H1 (cell line): ENCODE measurements around the gene NUP107. TPM values are rescaled to one million over a fixed set of nuclear protein-coding genes. Genes with fewer than 3 reads are reported as not detected.

Experiments used
- CTCF ChIA-PET: fragments of 300-600 bp; sonication (Branson Sonifier 250); formaldehyde crosslinking; loops from one replicate; lab custom pipeline; 2021; ENCODE audit not compliant: partially characterized antibody; lab: Charles Lee
- POLR2A ChIA-PET: fragments of 300-600 bp; sonication (Branson Sonifier 250); formaldehyde crosslinking; loops from one replicate; lab custom pipeline; 2021; ENCODE audit warnings: inconsistent platforms; ENCODE audit not compliant: partially characterized antibody; lab: Charles Lee
- DNase-seq, 2 experiments: peaks; one replicate each; pipeline versions ENCODE4 v3.0.0 to v3.0.0-alpha.2; 2010 to 2022; ENCODE audit warnings: low spot score in 2 of 2, low read depth in 1 of 2, mixed read lengths in 1 of 2
- FAIRE-seq: peaks from 2 replicates; lab custom pipeline; 2011; peaks lifted over from hg19 to GRCh38; lab: Jason Lieb, UNC
- H2AFZ ChIP-seq: 2 replicates; pipeline ENCODE4 v1.8.1; 2012; ENCODE audit warnings: low read length, inconsistent platforms
- H2AK5ac ChIP-seq: 2 replicates; pipeline ENCODE4 v1.6.1; 2013; ENCODE audit warnings: low read depth, low read length
- H2BK120ac ChIP-seq: replicated peaks from 2 replicates; pipeline ENCODE3; 2013; ENCODE audit warnings: low read depth, low read length, inconsistent platforms
- H2BK12ac ChIP-seq: 2 replicates; pipeline ENCODE4 v1.6.1; 2013; ENCODE audit warnings: low read depth, low read length
- H2BK15ac ChIP-seq: 2 replicates; pipeline ENCODE4 v1.6.1; 2013; ENCODE audit warnings: low read length
- H2BK20ac ChIP-seq: 2 replicates; pipeline ENCODE4 v1.6.1; 2013; ENCODE audit warnings: low read length
- H2BK5ac ChIP-seq: 2 replicates; pipeline ENCODE4 v1.6.1; 2013; ENCODE audit warnings: low read depth, low read length
- H3K14ac ChIP-seq: 2 replicates; pipeline ENCODE4 v1.6.1; 2013; ENCODE audit warnings: inconsistent platforms; ENCODE audit not compliant: insufficient read length
- H3K18ac ChIP-seq: 2 replicates; pipeline ENCODE4 v1.6.1; 2013; ENCODE audit warnings: low read length; ENCODE audit errors: extremely low read depth
- H3K23ac ChIP-seq: 2 replicates; pipeline ENCODE4 v1.6.1; 2013; ENCODE audit warnings: inconsistent platforms; ENCODE audit not compliant: insufficient read length
- H3K23me2 ChIP-seq: 2 replicates; pipeline ENCODE4 v1.6.1; 2013; ENCODE audit warnings: low read depth, low read length
- H3K27ac ChIP-seq: 2 replicates; pipeline ENCODE4 v1.6.1; 2011; ENCODE audit warnings: low read depth, low read length, inconsistent platforms
- H3K27me3 ChIP-seq, 4 experiments: replicated peaks in 1 of 4; 1 replicate in 1 of 4; 2 replicates in 3 of 4; pipeline versions ENCODE4 v1.6.1 to v1.8.1; 2011 to 2013; ENCODE audit warnings: low read length in 3 of 4, mild to moderate bottlenecking in 3 of 4, inconsistent platforms in 2 of 4, mixed read lengths in 2 of 4, moderate library complexity in 1 of 4; ENCODE audit not compliant: control insufficient read depth in 3 of 4, insufficient read depth in 3 of 4; ENCODE audit errors: extremely low read depth in 1 of 4
- H3K36me3 ChIP-seq, 4 experiments: 2 replicates each; pipeline versions ENCODE4 v1.6.1 to v1.8.1; 2011 to 2013; ENCODE audit warnings: mild to moderate bottlenecking in 4 of 4, low read length in 3 of 4, moderate library complexity in 2 of 4, control low read depth in 1 of 4, inconsistent platforms in 1 of 4; ENCODE audit not compliant: insufficient read depth in 4 of 4, control insufficient read depth in 2 of 4
- H3K4ac ChIP-seq: replicated peaks from 2 replicates; pipeline ENCODE3; 2013; ENCODE audit warnings: low read length, low read depth, mixed read lengths, inconsistent platforms; ENCODE audit not compliant: insufficient read length
- H3K4me1 ChIP-seq, 4 experiments: replicated peaks in 1 of 4; 1 replicate in 1 of 4; 2 replicates in 3 of 4; pipeline versions ENCODE4 v1.6.1 to v1.8.1; 2011 to 2013; ENCODE audit warnings: low read length in 3 of 4, inconsistent platforms in 2 of 4, mixed read lengths in 1 of 4; ENCODE audit not compliant: insufficient read depth in 4 of 4, control insufficient read depth in 3 of 4
- H3K4me2 ChIP-seq, 2 experiments: 2 replicates each; pipeline versions ENCODE4 v1.6.1 to v1.8.1; 2011 to 2013; ENCODE audit warnings: low read depth in 2 of 2, low read length in 2 of 2, control low read depth in 1 of 2, inconsistent platforms in 1 of 2, mild to moderate bottlenecking in 1 of 2; ENCODE audit not compliant: insufficient read depth in 1 of 2
- H3K4me3 ChIP-seq, 4 experiments: fragments of 200-600, 300-600 bp in 1 of 4; sonication (generic), shearing (Covaris generic), sonication (Bioruptor Twin) in 1 of 4; 2 replicates each; pipeline versions ENCODE4 v1.5.1 to v1.8.1; 2011 to 2016; ENCODE audit warnings: low read length in 4 of 4, low read depth in 3 of 4, control low read depth in 2 of 4, inconsistent platforms in 2 of 4, mild to moderate bottlenecking in 2 of 4, mixed read lengths in 1 of 4, moderate library complexity in 1 of 4; ENCODE audit not compliant: insufficient read depth in 2 of 4; ENCODE audit errors: extremely low read depth in 1 of 4
- H3K56ac ChIP-seq: replicated peaks from 2 replicates; pipeline ENCODE3; 2013; ENCODE audit warnings: low read depth, mild to moderate bottlenecking, mixed read lengths, low read length, inconsistent platforms; ENCODE audit not compliant: insufficient read length
- H3K79me1 ChIP-seq: 2 replicates; pipeline ENCODE4 v1.6.1; 2013; ENCODE audit warnings: low read depth, low read length, control low read depth
- H3K79me2 ChIP-seq, 2 experiments: 2 replicates each; pipeline versions ENCODE4 v1.6.1 to v1.8.1; 2012 to 2013; ENCODE audit warnings: low read length in 2 of 2, mild to moderate bottlenecking in 2 of 2, inconsistent platforms in 1 of 2; ENCODE audit not compliant: insufficient read depth in 2 of 2, control insufficient read depth in 1 of 2
- H3K9ac ChIP-seq, 4 experiments: replicated peaks in 1 of 4; 1 replicate in 1 of 4; 2 replicates in 3 of 4; pipeline versions ENCODE4 v1.6.1 to v1.8.1; 2011 to 2013; ENCODE audit warnings: low read depth in 3 of 4, low read length in 3 of 4, control low read depth in 2 of 4, mild to moderate bottlenecking in 2 of 4, moderate library complexity in 2 of 4, inconsistent platforms in 1 of 4; ENCODE audit errors: extremely low read depth in 1 of 4
- H3K9me3 ChIP-seq, 2 experiments: 2 replicates each; pipeline versions ENCODE4 v1.6.1 to v1.8.1; 2012 to 2013; ENCODE audit warnings: mild to moderate bottlenecking in 2 of 2, moderate library complexity in 2 of 2, control low read depth in 1 of 2, inconsistent platforms in 1 of 2, low read depth in 1 of 2, low read length in 1 of 2, mixed read lengths in 1 of 2; ENCODE audit not compliant: insufficient read depth in 2 of 2
- H4K20me1 ChIP-seq, 2 experiments: replicated peaks in 1 of 2; 2 replicates each; pipeline versions ENCODE3 to v1.8.1; 2011 to 2013; ENCODE audit warnings: inconsistent platforms in 2 of 2, low read length in 2 of 2, mild to moderate bottlenecking in 1 of 2; ENCODE audit not compliant: insufficient read depth in 2 of 2, control insufficient read depth in 1 of 2
- H4K5ac ChIP-seq: 2 replicates; pipeline ENCODE4 v1.6.1; 2013; ENCODE audit warnings: low read length, low read depth, mixed read lengths, inconsistent platforms; ENCODE audit not compliant: insufficient read length
- H4K8ac ChIP-seq: 2 replicates; pipeline ENCODE4 v1.8.0; 2013; ENCODE audit warnings: mild to moderate bottlenecking, moderate library complexity, low read length, inconsistent platforms; ENCODE audit not compliant: insufficient read depth; ENCODE audit errors: extremely low read depth
- H4K91ac ChIP-seq: replicated peaks from 2 replicates; pipeline ENCODE3; 2013; ENCODE audit warnings: low read length, mixed read lengths, inconsistent platforms; ENCODE audit not compliant: insufficient read length
- KDM4A ChIP-seq: IDR thresholded peaks from one replicate; pipeline ENCODE4 v1.7.1; 2012; ENCODE audit warnings: low read depth, mild to moderate bottlenecking, moderate library complexity, low read length, inconsistent platforms; ENCODE audit not compliant: severe bottlenecking
- RNF2 ChIP-seq: fragments of 200-900, 300-1000 bp; sonication (generic); IDR thresholded peaks from 2 replicates; pipeline ENCODE4 v1.7.1; 2016; ENCODE audit warnings: borderline replicate concordance, low read depth, mild to moderate bottlenecking, antibody characterized with exemption, low read length; ENCODE audit not compliant: poor library complexity, severe bottlenecking; ENCODE audit errors: missing control alignments
- SIN3A ChIP-seq, 2 experiments: IDR thresholded peaks in 1 of 2; conservative IDR thresholded peaks in 1 of 2; 2 replicates each; pipeline ENCODE4 v1.6.1; 2011 to 2012; ENCODE audit warnings: low read length in 2 of 2, improper control_type of control experiment in 1 of 2, low read depth in 1 of 2, mild to moderate bottlenecking in 1 of 2
- SP2 ChIP-seq: IDR thresholded peaks from 2 replicates; pipeline ENCODE4 v1.6.1; 2012; ENCODE audit warnings: mild to moderate bottlenecking, low read length, inconsistent platforms
- SP4 ChIP-seq: IDR thresholded peaks from 2 replicates; pipeline ENCODE4 v1.6.1; 2012; ENCODE audit warnings: low read length, inconsistent platforms
- TAF1 ChIP-seq: IDR thresholded peaks from 2 replicates; pipeline ENCODE4 v1.6.1; 2011; ENCODE audit warnings: mild to moderate bottlenecking, low read depth, low read length
- TEAD4 ChIP-seq: IDR thresholded peaks from 2 replicates; pipeline ENCODE4 v1.6.1; 2012; ENCODE audit warnings: low read depth, low read length, inconsistent platforms, mixed read lengths
- ZNF274 ChIP-seq: IDR thresholded peaks from 2 replicates; pipeline ENCODE4 v1.7.0; 2012; ENCODE audit warnings: low read length, borderline replicate concordance; ENCODE audit errors: extremely low read depth
- WGBS, 2 experiments: shearing (Covaris generic) in 1 of 2; methylation state at CpG; one replicate each; pipeline versions ENCODE4 v1.1.6 to v1.1.7; 2013 to 2015; ENCODE audit warnings: low lambda C conversion rate in 2 of 2, mixed read lengths in 2 of 2, inconsistent platforms in 1 of 2, low coverage in 1 of 2, missing lambda C conversion rate in 1 of 2; ENCODE audit not compliant: insufficient replicate concordance in 2 of 2, insufficient coverage in 1 of 2, insufficient read length in 1 of 2; ENCODE audit errors: extremely low coverage in 1 of 2, missing lambda C conversion rate in 1 of 2; 5-methylcytosine and 5-hydroxymethylcytosine counted together
- polyA plus RNA-seq, 7 experiments: library from polyadenylated mRNA; depleted of rRNA in 3 of 7; stranded (reverse) in 5 of 7; unstranded in 2 of 7; fragments of >200 nt in 5 of 7; fragments of 200-250 nt in 2 of 7; gene quantifications; 1 replicate in 5 of 7; 2 replicates in 1 of 7; 4 replicates in 1 of 7; pipeline versions ENCODE4 v1.2.1 to v1.2.3, GENCODE V29; 2011 to 2013; ENCODE audit warnings: missing spikeins in 2 of 7, mixed read lengths in 2 of 7
- total RNA-seq: library from RNA; stranded (reverse); fragmentation: NEBNext Ultra II Directional; extraction: Animal tissue kit (Norgen Biotek cat#: 25700); gene quantifications from 2 replicates; pipeline ENCODE4 v1.2.1, GENCODE V29; 2021
- TF ChIP-seq, protein P1 (sequence below): IDR thresholded peaks from 2 replicates; pipeline ENCODE4 v1.6.1; 2012; ENCODE audit warnings: inconsistent platforms

NUP107 gene
- total and polyA plus RNA-seq, 2 of the 8 experiments (the other 6 are each of a cell fraction or from before 2014, with no cell fraction given) = 46.1 to 141 TPM

DNA sequence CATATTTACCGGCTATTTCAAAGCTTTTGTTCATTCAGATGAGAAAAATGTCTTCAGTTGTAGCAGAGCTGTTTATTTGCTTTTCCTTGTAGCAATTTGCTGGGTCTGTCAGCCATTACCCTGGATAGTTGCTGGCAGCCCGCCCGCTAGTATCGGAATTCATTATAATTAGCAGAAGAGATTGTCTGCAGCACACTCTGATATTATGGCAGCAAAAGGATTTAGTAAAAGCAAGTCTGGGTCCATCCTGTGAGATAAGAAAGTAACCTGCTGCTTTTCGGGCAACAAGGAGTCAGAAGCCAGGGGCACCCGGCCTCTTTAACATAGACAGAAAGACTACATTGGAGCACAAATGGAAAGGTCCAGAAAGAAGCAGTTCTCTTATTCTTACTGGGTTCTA lies 53.1 kb downstream of the NUP107 start:
- Histone ChIP-seq H2BK12ac (no peak overlapping the region), H3K14ac (no peak overlapping the region), H2BK5ac (no peak overlapping the region), H4K20me1 (no peaks in the 10 kb centered on the region), H3K9ac (no peak overlapping the region), H3K4me2 (no peak overlapping the region), H3K27me3 (no peaks in the 10 kb centered on the region), H2BK20ac (no peak overlapping the region), H3K4me1 (no peaks in the 10 kb centered on the region), H2AK5ac (no peak overlapping the region), H3K36me3 (peaks cover 7 to 38% (median 26%) of the 10 kb centered on the region in 4 experiments), H4K91ac (no peak overlapping the region), H3K23me2 (no peaks in the 10 kb centered on the region; the same call in 1 of the 2 replicates), H3K9me3 (no peaks in the 10 kb centered on the region), H3K27ac (no peak overlapping the region), H2BK120ac (no peak overlapping the region), H4K5ac (no peak overlapping the region), H3K4ac (no peak overlapping the region), H2BK15ac (no peak overlapping the region), H4K8ac (no peak overlapping the region), H2AFZ (no peak overlapping the region), H3K79me1 (no peaks in the 10 kb centered on the region), H3K18ac (no peak overlapping the region), H3K4me3 (no peak overlapping the region), H3K56ac (no peak overlapping the region), H3K23ac (no peak overlapping the region), H3K79me2 (no peaks in the 10 kb centered on the region)
- no peak for FAIRE-seq
- no peak for DNase-seq
- 82% methylated on average over 6 of the region's 6 CpGs; no CpG with 5 or more reads in 1 of the 2 experiments for WGBS, 2 experiments
- POLR2A ChIA-PET = no interaction called here
- CTCF ChIA-PET = interaction anchor here (0.6 kb wide), 1 partner anchor 81 kb away, joined by 3 read pairs; no protein-coding TSS in a partner anchor
- TF ChIP-seq TAF1 (no peak), RNF2 (no peak), TEAD4 (no peak), SIN3A (conservative IDR thresholded peaks at IDR 0.05 in 1 of 2, IDR thresholded peaks at IDR 0.05 in 1 of 2; ENCODE audit: low read depth in 1 of 2, low read length in 2 of 2) (no peak), SP4 (no peak), SP2 (no peak), KDM4A (no peak), ZNF274 (no peak)
- TF ChIP-seq, protein P1, sequence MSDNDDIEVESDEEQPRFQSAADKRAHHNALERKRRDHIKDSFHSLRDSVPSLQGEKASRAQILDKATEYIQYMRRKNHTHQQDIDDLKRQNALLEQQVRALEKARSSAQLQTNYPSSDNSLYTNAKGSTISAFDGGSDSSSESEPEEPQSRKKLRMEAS = no peak
